Esophagus (tissue), 2 donors: ENCODE results near the gene USO1. TPM values are rescaled to one million over a fixed set of nuclear protein-coding genes. Genes with fewer than 3 reads are reported as not detected.
"Not testable (repeated sequence)": the region's sequence is repeated elsewhere in the genome, so short reads cannot be mapped to it uniquely, and the experiment has no call there.

Source experiments
- H3K27ac ChIP-seq, 2 donors: one replicate each; pipeline ENCODE4 v1.5.1; 2013; ENCODE audit warnings: low read depth in 2 of 2, mild to moderate bottlenecking in 2 of 2, inconsistent platforms in 1 of 2, low read length in 1 of 2, moderate library complexity in 1 of 2
- H3K27me3 ChIP-seq, 2 donors: one replicate each; pipeline ENCODE4 v1.6.1; 2013; ENCODE audit warnings: low read length in 2 of 2, control low read depth in 1 of 2, mild to moderate bottlenecking in 1 of 2; ENCODE audit not compliant: insufficient read depth in 2 of 2, control insufficient read depth in 1 of 2
- H3K36me3 ChIP-seq, 2 donors: one replicate each; pipeline ENCODE4 v1.6.1; 2013; ENCODE audit warnings: low read length in 1 of 2; ENCODE audit not compliant: control insufficient read depth in 2 of 2, insufficient read depth in 2 of 2
- H3K4me1 ChIP-seq, 2 donors: one replicate each; pipeline ENCODE4 v1.6.1; 2013; ENCODE audit warnings: low read length in 1 of 2; ENCODE audit not compliant: control insufficient read depth in 2 of 2, insufficient read depth in 2 of 2
- H3K4me3 ChIP-seq, 2 donors: one replicate each; pipeline ENCODE4 v1.5.1; 2013; ENCODE audit warnings: low read length in 2 of 2, mild to moderate bottlenecking in 2 of 2, low read depth in 1 of 2, moderate library complexity in 1 of 2
- H3K9me3 ChIP-seq, 2 donors: one replicate each; pipeline ENCODE4 v1.6.1; 2013; ENCODE audit warnings: mild to moderate bottlenecking in 2 of 2, low read depth in 1 of 2, low read length in 1 of 2, moderate library complexity in 1 of 2; ENCODE audit not compliant: control insufficient read depth in 2 of 2, insufficient read depth in 1 of 2
- WGBS, 2 donors: extraction: QIAGEN DNeasy Blood & Tissue Kit; methylation state at CpG; one replicate each; pipeline ENCODE4 v1.1.7; 2013; 5-methylcytosine and 5-hydroxymethylcytosine counted together
- polyA plus RNA-seq, 2 donors: library from polyadenylated mRNA; stranded (reverse); fragments of 200-250 nt; gene quantifications; one replicate each; pipeline ENCODE4 v1.2.3, GENCODE V29; 2013
- donor health status: healthy with polysubstance abuse.
- donor health status: Bipolar disorder and iron deficiency.

Gene USO1
- polyA plus RNA-seq, 2 donors: 33.0 to 33.6 TPM

DNA sequence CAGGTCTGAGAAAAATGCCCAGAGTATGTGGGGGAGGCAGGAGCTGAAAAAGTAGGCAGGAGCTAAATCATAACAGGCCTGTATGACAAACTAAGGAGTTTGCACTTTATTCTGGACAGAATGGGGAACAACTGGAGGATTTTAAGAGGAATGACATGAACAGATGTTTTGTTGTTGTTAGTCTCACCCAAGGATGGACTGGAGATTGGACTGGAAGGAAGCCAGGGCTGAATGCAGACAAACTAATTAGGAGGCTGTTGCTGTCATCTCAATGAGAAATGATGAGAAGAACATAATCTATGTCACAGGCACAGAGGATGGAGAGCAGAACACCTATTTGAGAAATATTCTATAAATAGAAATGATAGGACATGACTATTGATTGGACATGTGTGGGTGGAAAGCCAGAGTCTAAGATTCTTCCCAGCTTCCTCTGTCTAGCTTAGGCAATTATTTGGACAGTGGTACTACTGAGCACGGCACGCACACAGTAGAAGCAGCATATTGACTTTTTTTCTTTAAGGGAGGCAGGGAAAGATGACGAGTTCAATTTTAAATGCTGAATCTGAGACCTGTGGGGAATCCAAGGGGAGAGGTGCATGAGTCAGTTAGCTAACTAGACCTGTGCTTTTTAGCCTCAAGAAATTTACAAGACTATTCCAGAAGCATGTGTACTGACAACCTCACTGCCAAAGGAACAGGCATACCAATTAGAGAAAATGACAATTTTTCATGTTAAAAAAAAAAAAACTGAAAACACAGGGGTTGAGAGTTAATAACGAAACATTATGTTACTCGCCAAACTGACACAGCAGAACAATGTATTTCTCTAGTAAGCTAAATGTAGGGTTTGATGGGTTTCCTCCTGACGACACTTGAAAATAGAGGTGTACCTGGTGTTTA is 963 bp upstream of the USO1 start:
- Histone ChIP-seq H3K9me3 (no peaks in the 10 kb centered on the region), H3K4me3 (peak overlapping the region; percentile 68 to 93), H3K27ac (peak overlapping the region; percentile 98 to 99), H3K36me3 (no peaks in the 10 kb centered on the region), H3K4me1 (peaks cover 0 to 3% of the 10 kb centered on the region in 2 donors), H3K27me3 (no peaks in the 10 kb centered on the region)
- WGBS, 2 donors: 1 to 2% methylated on average over 6 of the region's 6 CpGs

DNA sequence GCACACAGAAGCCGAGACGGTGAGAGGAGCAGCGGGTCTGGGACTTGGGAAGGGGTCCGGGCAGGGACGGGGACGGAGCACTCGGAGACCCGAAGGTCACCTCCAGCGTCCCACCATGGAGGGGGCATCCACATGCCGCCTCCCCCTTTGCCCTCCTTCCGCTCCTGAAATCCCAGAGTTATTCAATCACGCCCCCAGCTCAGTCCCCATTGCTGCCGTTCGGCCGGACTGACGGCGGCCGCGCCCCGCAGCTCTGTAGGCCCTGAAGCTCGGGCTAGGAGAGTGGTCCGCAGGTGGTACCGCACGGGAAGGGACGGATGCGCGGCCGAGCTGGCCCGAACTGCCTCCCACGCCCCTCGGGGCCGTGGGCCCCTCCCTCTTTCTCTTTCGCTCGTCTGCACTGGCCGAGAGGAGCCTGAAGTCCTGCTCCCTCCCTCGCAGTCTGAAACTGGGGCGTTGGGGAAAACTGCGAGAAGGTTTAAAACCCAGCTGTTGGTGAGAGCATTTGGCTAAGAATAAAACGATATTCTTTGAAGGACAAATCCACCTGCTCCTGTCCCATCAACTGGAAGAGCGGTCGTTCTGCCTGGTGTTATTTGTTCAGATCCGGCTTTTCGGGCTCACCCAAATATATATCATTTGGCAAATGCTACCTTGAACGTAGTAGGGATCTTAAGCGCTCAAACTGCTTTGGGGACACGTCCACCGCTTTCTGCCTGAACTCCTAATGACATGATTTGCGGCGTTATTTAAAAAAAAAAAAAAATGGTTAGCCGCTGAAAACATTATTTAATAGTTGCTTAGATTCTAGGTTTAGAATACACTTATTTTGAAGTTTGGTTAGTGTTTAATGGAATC is 719 bp downstream of the USO1 start:
- no peaks in the 10 kb centered on the region for H3K9me3 ChIP-seq
- WGBS, 2 donors: 1 to 2% methylated on average over 45 to 50 of the region's 50 CpGs
- H3K4me1 ChIP-seq: peaks cover 0 to 3% of the 10 kb centered on the region in 2 donors
- H3K27ac ChIP-seq: peak overlapping the region; percentile 96 to 99
- H3K4me3 ChIP-seq: peak overlapping the region; percentile 92 to 93
- H3K27me3 ChIP-seq: no peaks in the 10 kb centered on the region
- H3K36me3 ChIP-seq: no peaks in the 10 kb centered on the region

DNA sequence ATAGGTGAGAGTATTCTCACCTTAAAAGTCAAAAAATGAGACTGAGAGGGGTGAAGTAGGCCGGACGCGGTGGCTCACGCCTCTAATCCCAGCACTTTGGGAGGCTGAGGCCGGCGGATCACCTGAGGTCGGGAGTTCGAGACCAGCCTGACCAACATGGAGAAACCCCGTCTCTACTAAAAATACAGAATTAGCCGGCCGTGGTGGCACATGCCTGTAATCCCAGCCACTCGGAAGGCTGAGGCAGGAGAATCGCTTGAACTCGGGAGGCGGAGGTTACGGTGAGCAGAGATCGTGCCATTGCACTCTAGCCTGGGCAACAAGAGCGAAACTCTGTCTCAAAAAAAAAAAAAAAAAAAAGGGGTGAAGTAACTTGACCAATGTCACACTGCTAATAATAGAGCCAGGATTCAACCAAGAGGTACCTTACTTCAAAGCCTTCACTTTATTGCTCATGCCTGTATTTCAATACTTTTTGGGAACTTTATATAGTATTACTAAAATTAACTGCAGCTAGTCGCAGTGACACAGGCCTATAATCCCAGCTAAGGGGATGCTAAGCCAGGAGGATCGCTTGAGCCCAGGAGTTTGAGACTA is 1.7 kb downstream of the USO1 start:
- WGBS, 2 donors: 57 to 69% methylated on average over 20 of the region's 20 CpGs
- H3K4me1 ChIP-seq: not testable (repeated sequence)
- H3K27ac ChIP-seq: peak overlapping the region in 1 of 2 donors; percentile 29

DNA sequence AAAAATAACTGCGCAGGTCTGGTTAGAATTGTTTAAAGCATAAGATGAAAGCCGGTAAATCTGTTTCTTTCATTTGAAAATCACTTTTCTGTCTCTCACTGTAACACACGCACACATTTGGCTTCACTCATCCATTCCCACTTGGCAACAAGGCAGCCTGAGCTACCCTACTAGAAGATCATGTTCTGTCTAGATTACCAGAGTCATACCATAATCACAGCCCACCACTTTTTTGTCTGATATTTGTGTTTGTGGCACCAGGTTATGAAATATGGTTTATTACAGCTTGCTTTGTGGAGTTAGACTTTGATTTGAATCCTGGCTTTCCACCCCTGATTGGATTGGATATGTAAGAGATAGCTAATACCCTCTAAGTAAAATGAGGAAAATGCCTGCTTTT is 2.2 kb downstream of the USO1 start:
- 56 to 61% methylated on average over 3 of the region's 3 CpGs for WGBS, 2 donors
- Histone ChIP-seq H3K27me3 (no peaks in the 10 kb centered on the region), H3K36me3 (no peaks in the 10 kb centered on the region), H3K27ac (peak overlapping the region in 1 of 2 donors; percentile 29), H3K4me1 (peaks cover 0 to 3% of the 10 kb centered on the region in 2 donors), H3K9me3 (no peaks in the 10 kb centered on the region), H3K4me3 (peak overlapping the region in 1 of 2 donors; percentile 5)

More for the DNA sequence above, 1.7 kb downstream of the USO1 start:
- H3K36me3 ChIP-seq, H3K27me3 ChIP-seq, H3K9me3 ChIP-seq: not testable (repeated sequence)
- peak overlapping the region in 1 of 2 donors; percentile 92 for H3K4me3 ChIP-seq

- H3K4me3 ChIP-seq: peak overlapping the region in 1 of 2 donors; percentile 5
- no peak overlapping the region for H3K27ac ChIP-seq
- H3K4me1 ChIP-seq: peaks cover 0 to 3% of the 10 kb centered on the region in 2 donors
- no peaks in the 10 kb centered on the region for H3K9me3 ChIP-seq
- H3K36me3 ChIP-seq: no peaks in the 10 kb centered on the region
- 68 to 75% methylated on average over 1 of the region's 1 CpG for WGBS, 2 donors
- H3K27me3 ChIP-seq: no peaks in the 10 kb centered on the region
These were observed 2.7 kb downstream of the USO1 start for GRCh38 chr4:75727073-75727472.

DNA sequence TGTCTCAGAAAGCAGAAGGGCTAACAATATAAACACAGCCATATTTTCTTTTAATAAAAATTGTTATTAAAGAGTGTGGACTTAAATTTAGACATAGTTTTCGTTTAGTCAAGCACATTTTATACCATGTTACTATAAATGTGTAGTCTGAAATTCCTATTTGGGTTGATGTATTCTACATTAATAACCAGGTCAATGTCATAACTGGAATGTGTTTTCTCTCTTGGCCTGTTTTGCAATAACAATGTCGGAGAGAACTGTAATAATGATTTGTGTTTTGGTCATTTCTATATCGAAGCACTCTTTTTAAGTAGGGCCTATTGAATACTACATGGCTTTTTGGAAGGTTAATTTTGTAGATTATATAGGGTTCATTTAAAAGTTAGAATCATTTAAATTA is 5.5 kb downstream of the USO1 start:
- 38 to 51% methylated on average over 3 of the region's 3 CpGs for WGBS, 2 donors
- no peak overlapping the region for H3K4me3 ChIP-seq
- H3K9me3 ChIP-seq: no peaks in the 10 kb centered on the region
- H3K4me1 ChIP-seq: no peaks in the 10 kb centered on the region
- no peaks in the 10 kb centered on the region for H3K36me3 ChIP-seq
- no peaks in the 10 kb centered on the region for H3K27me3 ChIP-seq
- H3K27ac ChIP-seq: no peak overlapping the region

- Histone ChIP-seq H3K4me1 (no peaks in the 10 kb centered on the region), H3K9me3 (no peaks in the 10 kb centered on the region), H3K27ac (no peak overlapping the region), H3K4me3 (no peak overlapping the region), H3K36me3 (no peaks in the 10 kb centered on the region), H3K27me3 (no peaks in the 10 kb centered on the region)
These were observed 9.0 kb downstream of the USO1 start for GRCh38 chr4:75733369-75733768.

- Histone ChIP-seq H3K27me3 (no peaks in the 10 kb centered on the region), H3K27ac (no peak overlapping the region), H3K4me1 (no peaks in the 10 kb centered on the region), H3K36me3 (no peaks in the 10 kb centered on the region), H3K9me3 (no peaks in the 10 kb centered on the region), H3K4me3 (no peak overlapping the region)
- WGBS, 2 donors: 95 to 100% methylated on average over 2 of the region's 2 CpGs
These were observed 11.1 kb downstream of the USO1 start for GRCh38 chr4:75735525-75735924.

DNA sequence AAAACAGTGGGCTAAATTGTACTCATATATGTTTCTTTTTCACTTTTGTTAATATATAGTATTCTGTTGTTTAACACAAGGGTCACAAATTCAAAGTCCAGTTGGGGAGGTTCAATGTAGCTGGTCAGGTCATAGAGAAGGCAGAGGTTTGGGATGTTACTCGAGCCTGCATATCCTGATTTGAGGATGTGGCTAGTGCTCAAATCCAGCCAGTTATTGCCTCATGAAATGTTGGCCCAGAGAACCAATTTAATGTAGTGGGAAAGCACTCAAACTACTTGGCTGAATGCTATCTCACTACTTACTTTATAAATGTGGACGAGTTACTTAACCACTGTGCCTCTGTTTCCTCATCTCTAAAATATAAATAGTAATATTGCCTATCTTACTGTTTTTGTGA is 12.5 kb downstream of the USO1 start:
- 65 to 67% methylated on average over 2 of the region's 2 CpGs for WGBS, 2 donors
- Histone ChIP-seq H3K36me3 (no peaks in the 10 kb centered on the region), H3K4me1 (no peaks in the 10 kb centered on the region), H3K9me3 (no peaks in the 10 kb centered on the region), H3K27me3 (no peaks in the 10 kb centered on the region), H3K27ac (no peak overlapping the region), H3K4me3 (no peak overlapping the region)
